ENCODE results near the gene MPL.
"Not testable (repeated sequence)": the region's sequence is repeated elsewhere in the genome, so short reads cannot be mapped to it uniquely, and the experiment has no call there.

The MPL gene

DNA sequence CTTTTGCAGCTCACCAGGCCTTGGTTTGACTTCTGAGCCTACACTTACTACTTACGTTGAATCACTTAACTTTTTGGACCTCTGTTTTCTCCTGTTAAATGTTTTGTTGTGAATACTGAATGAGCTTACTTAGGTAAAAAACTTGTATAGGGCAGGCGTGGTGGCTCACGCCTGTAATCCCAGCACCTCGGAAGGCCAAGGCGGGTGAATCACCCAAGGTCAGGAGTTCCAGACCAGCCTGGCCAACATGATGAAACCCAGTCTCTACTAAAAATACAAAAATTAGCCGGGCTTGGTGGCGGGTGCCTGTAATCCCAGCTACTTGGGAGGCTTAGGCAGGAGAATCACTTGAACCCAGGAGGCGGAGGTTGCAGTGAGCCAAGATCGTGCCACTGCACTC lies 62.8 kb downstream of the MPL start:
- not testable (repeated sequence) for H3K9me3 ChIP-seq (ENCODE audit: control insufficient read depth, insufficient read depth, low read depth, low read length); H3K4me3 ChIP-seq (ENCODE audit: low read depth, low read length); H3K27ac ChIP-seq (ENCODE audit: extremely low read depth, low read depth, low read length)
- POLR2A ChIA-PET, result interaction anchor here (0.6 kb wide), 1 partner anchor 8 kb away, joined by 8 read pairs; no protein-coding TSS in a partner anchor
- CTCF ChIA-PET, result interaction anchor here (0.7 to 1.5 kb wide), 2 partner anchors 12 to 635 kb away, joined by 3 to 4 read pairs; no protein-coding TSS in a partner anchor
- peaks cover 6 to 26% of the 10 kb centered on the region in 2 experiments for H3K36me3 ChIP-seq (ENCODE audit: control insufficient read depth in 2 of 2, insufficient read depth in 1 of 2, low read length in 2 of 2)
- peaks cover 10% of the 10 kb centered on the region for H3K4me1 ChIP-seq (ENCODE audit: control insufficient read depth, insufficient read depth, low read length)

DNA sequence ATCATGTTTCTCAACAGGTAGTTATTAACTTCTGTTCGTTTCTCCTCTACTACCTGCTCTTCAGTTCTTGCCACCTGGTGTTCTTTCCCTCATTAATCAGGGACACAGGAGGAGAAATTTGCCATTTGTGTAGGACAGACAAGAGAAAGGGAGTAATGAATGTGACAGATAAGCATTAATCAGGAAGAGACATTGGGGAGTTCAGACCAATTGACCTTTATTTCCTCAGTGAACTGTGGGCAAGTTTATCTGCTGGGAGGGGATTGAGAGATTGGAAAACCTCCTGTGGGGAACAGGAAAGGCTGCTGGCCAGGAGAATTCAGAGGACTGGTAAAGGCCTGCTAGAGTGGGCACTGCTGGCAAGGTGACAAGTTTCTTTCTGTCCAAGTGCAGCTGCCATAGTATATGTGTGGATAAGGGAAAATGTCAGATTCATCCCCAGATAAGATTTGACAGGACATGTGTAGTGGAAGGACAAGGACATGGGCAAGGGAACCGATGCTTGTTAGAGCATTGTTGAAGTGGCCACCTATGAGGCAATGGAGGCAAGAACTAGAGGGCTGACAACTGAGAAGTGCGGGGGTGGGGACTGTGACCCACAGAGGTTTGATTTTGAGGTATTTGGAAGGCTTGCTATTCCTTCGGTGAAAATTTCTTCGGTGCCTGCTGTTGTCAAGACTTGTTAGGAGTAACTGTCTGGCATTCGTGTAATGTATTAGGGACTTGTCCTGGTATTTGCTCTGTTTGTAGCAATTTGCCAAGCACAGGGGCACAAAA lies 64.7 kb downstream of the MPL start:
- Histone ChIP-seq H3K36me3 (ENCODE audit: control insufficient read depth in 2 of 2, insufficient read depth in 1 of 2, low read length in 2 of 2) (peaks cover 8 to 44% of the 10 kb centered on the region in 2 experiments), H3K4me1 (ENCODE audit: control insufficient read depth, insufficient read depth, low read length) (no peaks in the 10 kb centered on the region), H3K9me3 (ENCODE audit: control insufficient read depth, insufficient read depth, low read depth, low read length) (no peaks in the 10 kb centered on the region), H3K27ac (ENCODE audit: extremely low read depth, low read depth, low read length) (no peak overlapping the region), H3K4me3 (ENCODE audit: low read depth, low read length) (no peak overlapping the region)
- CTCF ChIA-PET, result no interaction called here
- TF ChIP-seq PRDM1 (tag by site-specific recombination; IDR thresholded peaks at IDR 0.05), result 0 out of 2 replicates have a peak, but pooled peaks have one; percentile 11
- TF ChIP-seq ZNF792 (tag by site-specific recombination; IDR thresholded peaks at IDR 0.05), result no peak
- no peak for TF ChIP-seq REPIN1 (tag by site-specific recombination; IDR thresholded peaks at IDR 0.05; ENCODE audit: low read depth)
- no peak for TF ChIP-seq ZNF404 (tag by site-specific recombination; IDR thresholded peaks at IDR 0.05)
- no peak for TF ChIP-seq ZNF354C (tag by site-specific recombination; IDR thresholded peaks at IDR 0.05; ENCODE audit: borderline replicate concordance, low read depth)
- no peak for TF ChIP-seq ZSCAN30 (tag by site-specific recombination; IDR thresholded peaks at IDR 0.05)
- TF ChIP-seq ZNF174 (tag by site-specific recombination; IDR thresholded peaks at IDR 0.05), result no peak
- no peak for TF ChIP-seq ZNF19 (tag by site-specific recombination; IDR thresholded peaks at IDR 0.05; ENCODE audit: low read depth)
- TF ChIP-seq, protein P1, sequence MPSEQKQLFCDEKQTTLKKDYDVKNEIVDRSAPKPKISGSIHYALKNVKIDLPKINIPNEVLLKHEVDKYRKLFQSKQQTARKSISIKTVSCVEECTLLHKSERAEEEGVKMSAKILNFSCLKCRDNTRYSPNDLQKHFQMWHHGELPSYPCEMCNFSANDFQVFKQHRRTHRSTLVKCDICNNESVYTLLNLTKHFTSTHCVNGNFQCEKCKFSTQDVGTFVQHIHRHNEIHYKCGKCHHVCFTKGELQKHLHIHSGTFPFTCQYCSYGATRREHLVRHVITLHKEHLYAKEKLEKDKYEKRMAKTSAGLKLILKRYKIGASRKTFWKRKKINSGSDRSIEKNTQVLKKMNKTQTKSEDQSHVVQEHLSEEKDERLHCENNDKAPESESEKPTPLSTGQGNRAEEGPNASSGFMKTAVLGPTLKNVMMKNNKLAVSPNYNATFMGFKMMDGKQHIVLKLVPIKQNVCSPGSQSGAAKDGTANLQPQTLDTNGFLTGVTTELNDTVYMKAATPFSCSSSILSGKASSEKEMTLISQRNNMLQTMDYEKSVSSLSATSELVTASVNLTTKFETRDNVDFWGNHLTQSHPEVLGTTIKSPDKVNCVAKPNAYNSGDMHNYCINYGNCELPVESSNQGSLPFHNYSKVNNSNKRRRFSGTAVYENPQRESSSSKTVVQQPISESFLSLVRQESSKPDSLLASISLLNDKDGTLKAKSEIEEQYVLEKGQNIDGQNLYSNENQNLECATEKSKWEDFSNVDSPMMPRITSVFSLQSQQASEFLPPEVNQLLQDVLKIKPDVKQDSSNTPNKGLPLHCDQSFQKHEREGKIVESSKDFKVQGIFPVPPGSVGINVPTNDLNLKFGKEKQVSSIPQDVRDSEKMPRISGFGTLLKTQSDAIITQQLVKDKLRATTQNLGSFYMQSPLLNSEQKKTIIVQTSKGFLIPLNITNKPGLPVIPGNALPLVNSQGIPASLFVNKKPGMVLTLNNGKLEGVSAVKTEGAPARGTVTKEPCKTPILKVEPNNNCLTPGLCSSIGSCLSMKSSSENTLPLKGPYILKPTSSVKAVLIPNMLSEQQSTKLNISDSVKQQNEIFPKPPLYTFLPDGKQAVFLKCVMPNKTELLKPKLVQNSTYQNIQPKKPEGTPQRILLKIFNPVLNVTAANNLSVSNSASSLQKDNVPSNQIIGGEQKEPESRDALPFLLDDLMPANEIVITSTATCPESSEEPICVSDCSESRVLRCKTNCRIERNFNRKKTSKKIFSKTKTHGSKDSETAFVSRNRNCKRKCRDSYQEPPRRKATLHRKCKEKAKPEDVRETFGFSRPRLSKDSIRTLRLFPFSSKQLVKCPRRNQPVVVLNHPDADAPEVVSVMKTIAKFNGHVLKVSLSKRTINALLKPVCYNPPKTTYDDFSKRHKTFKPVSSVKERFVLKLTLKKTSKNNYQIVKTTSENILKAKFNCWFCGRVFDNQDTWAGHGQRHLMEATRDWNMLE (tag by site-specific recombination; conservative IDR thresholded peaks at IDR 0.05; ENCODE audit: low read depth), result no peak
- 0 out of 2 replicates have a peak, but pooled peaks have one; percentile 14 for TF ChIP-seq SCRT2 (tag by site-specific recombination; IDR thresholded peaks at IDR 0.05)
- POLR2A ChIA-PET, result no interaction called here

All from HEK293 (cell line).